ENCODE results near the gene SNX5.
"Not testable (repeated sequence)": the region's sequence is repeated elsewhere in the genome, so short reads cannot be mapped to it uniquely, and the experiment has no call there.

The SNX5 gene

GRCh38 chr20:17960400-17960885 is 8.2 kb downstream of the SNX5 start:
- DNase-seq (ENCODE audit: low read depth in 2 of 3, low spot score in 2 of 3) = not testable (repeated sequence)

- no peak for DNase-seq (ENCODE audit: low read depth in 2 of 3, low spot score in 2 of 3)
These were observed 9.4 kb downstream of the SNX5 start for GRCh38 chr20:17959257-17959627.

- no peak for DNase-seq (ENCODE audit: low read depth in 2 of 3, low spot score in 2 of 3)
These were observed 10.0 kb downstream of the SNX5 start for GRCh38 chr20:17958373-17959256.

- no peak for DNase-seq (ENCODE audit: low read depth in 2 of 3, low spot score in 2 of 3)
These were observed 10.9 kb downstream of the SNX5 start for GRCh38 chr20:17957505-17958363.

DNA sequence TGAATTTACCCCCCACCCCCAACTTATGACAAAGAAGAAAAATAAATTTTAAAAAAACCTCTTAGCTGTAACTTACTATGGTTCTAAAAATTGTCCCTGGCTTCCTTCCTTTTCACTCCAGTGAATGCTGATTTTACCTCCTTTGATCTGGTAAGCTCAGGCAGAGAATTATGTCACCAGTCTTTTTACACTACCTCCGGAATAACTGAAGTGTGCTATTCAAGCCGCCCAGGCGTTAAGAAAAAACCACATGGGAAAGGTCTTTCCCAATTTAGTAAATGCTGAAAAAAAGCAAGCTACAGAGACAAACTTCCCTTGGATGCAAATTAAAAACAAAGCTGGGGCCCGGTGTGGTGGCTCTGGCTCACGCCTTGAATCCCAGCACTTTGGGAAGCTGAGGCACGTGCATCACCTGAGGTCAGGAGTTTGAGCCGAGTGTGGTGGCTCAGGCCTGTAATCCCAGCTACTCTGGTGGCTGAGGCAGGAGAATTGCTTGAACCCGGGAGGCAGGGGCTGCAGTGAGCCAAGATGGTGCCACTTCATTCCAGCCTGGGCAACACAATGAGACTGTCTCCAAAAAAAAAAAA is 12.4 kb downstream of the SNX5 start:
- no peak for DNase-seq (ENCODE audit: low read depth in 2 of 3, low spot score in 2 of 3)

- DNase-seq (ENCODE audit: low read depth in 2 of 3, low spot score in 2 of 3) = no peak
These were observed 13.3 kb downstream of the SNX5 start for GRCh38 chr20:17955302-17955701.

- DNase-seq (ENCODE audit: low read depth in 2 of 3, low spot score in 2 of 3) = no peak
These were observed 14.7 kb downstream of the SNX5 start for GRCh38 chr20:17953935-17954334.

DNA sequence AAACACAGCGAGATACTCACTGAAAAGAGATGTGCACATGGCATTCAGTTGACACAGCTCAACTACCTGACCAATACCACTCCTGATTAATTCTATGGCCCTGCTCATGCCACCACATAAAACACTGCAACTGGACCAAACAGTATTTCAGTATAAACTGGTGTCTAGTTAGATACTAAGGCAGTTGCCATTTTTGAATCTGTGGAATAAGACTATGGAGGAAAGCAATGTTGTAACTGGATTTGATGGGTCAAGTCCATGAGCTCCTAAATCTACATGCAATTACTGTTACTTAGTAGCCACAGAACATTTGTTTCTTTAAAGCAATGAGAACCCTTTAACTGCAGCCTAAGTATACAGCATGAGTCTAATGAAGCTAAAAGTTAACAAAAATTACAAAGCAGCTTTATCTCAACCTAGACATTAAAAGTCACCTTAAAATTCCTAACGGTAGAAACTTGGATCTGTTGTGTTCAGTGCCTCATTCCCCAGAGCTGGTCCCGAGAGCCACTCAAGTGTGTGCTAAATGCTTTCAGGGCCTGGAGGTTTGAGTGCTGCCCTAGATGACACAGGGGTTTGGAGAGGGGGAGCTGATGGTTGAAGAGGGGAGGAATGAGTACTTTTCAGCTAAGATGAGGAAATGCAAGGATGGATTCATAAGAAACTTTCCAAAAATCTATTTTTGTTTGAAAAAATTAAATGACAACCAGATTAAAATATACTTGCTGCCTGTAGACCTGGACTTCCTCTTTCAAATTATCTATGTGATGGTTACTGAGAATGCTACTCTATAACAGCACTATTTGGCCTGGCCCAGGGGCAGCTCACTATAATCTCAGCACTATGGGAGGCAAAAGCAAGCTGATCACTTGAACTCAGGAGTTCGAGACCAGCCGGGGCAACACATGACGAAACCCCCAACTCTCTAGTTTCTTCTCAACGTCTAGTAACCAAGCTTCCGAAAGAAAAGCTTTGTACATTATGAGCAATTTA is 15.6 kb downstream of the SNX5 start:
- DNase-seq (ENCODE audit: low read depth in 2 of 3, low spot score in 2 of 3) = no peak

- DNase-seq (ENCODE audit: low read depth in 2 of 3, low spot score in 2 of 3) = no peak
These were observed 17.3 kb downstream of the SNX5 start for GRCh38 chr20:17951323-17951722.

- DNase-seq (ENCODE audit: low read depth in 2 of 3, low spot score in 2 of 3) = no peak
These were observed 17.9 kb downstream of the SNX5 start for GRCh38 chr20:17950670-17951069.

DNA sequence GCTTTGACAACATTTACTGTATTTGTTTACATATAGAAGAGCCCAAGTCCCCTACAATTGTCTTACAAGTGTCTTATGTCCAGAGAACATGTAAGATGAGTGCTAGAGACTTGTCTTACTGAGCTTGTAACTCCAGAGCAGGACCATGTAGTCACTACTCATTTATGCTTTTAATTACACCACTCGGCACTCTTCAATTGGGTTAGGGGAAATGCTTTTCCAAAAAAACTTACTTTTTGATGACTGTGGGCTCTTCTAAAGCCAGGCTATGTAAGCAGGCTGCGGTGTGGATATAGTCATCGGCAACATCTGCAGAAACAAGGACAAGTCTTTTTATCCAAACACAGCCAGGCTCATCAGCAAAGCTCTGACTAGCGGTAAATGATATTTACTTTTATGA is 18.7 kb downstream of the SNX5 start:
- no peak for DNase-seq (ENCODE audit: low read depth in 2 of 3, low spot score in 2 of 3)

DNA sequence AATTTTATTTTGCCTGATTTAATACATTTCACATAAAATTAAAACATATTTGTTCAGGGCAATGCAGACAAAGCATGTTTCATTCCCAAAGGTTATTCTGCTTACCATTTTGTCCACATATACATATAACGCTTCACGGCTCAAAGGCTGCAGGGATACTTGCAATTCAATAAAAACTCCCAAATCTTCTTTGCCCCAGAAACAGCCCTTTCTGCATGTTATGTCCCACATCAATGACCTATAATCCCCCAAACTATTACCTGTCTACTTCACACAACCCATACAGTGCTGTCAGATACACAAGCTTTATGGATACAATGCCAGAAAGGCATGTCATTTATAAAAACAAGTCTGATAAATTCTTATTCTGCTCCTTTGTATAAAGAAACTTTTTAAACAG is 20.2 kb downstream of the SNX5 start:
- no peak for DNase-seq (ENCODE audit: low read depth in 2 of 3, low spot score in 2 of 3)

DNA sequence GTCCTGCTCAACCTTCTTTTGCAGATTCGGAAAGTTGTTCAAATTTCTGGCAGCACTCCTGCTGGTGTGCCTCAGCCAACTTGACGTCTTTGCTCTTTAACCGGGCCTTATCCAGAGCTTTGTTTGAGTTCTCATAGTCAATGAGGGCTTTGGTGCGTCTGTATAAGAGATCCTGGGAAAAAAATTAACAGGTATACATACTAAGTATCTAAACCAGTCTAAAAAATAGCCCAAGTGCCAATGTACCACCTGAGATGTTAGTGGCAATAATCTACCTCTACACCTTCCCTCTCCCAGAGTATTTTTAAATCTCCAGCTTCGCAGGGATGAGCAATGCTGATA is 21.1 kb downstream of the SNX5 start:
- DNase-seq (ENCODE audit: low read depth in 2 of 3, low spot score in 2 of 3) = no peak

GRCh38 chr20:17946572-17947473 is 21.8 kb downstream of the SNX5 start:
- DNase-seq (ENCODE audit: low read depth in 2 of 3, low spot score in 2 of 3) = no peak

DNA sequence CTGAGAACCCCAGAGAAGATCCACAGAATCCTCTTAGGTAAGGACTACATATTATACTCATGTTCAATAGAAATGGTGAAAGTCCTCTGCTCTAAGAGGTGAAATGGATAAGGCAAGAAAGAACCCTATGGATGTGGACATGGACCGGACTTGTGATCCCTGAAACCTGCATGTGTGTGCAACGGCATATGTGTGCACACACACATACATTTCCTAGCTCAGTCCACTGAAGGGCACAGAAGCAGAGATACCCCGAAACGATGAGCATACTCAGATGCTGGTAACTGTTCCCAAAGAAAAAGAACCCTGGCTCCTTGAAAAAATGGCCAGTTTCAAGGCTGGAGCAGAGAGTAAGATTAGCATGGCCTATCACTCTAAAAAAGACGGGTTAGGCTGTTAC is 22.6 kb downstream of the SNX5 start:
- DNase-seq (ENCODE audit: low read depth in 2 of 3, low spot score in 2 of 3) = no peak

DNA sequence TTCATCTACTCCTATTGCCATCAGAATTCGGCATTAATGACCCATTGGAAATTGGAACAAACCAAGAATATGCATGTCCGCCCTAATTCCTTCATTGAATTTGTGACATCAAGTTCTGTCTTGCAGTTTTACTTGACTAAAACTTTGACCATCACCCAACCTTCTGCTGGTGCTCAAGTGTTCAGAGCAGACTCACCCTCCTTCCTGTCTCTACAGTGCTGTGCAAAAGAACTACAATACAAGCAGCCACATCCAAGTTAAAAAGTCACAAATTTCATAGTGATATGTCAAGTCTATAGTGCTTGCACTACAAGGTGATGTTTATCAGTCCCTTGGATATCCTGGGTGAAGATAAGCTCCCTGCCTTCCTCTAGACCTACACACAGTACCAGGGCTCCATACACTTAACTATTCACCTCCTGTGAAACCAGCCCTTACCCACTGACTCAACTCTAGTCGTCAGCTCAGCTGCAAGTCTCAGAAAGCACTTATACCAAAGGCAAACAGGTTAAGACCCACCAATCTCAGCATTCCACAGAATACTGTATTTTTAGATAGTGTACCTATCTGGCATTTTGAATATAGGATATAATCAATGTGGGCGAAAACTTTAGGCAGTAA is 23.6 kb downstream of the SNX5 start:
- no peak for DNase-seq (ENCODE audit: low read depth in 2 of 3, low spot score in 2 of 3)

DNA sequence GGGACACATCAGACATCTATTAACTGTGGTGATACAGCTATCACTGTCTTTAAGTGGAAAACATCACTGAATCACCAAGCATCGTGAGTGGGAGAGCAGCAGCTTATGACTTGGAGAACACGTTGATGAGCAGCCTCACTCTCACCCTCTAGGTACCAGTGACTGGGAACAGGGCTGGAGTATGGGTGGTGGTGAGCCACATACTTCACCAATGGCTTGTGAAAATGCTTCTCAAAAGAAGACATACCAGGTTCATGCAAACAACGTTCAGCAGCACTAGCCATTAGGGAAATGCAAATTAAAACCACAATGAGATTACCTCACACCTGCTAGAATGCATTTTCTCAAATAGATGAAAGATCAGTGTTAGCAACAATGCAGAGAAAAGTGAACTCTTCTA is 25.3 kb downstream of the SNX5 start:
- no peak for DNase-seq (ENCODE audit: low read depth in 2 of 3, low spot score in 2 of 3)

- no peak for DNase-seq (ENCODE audit: low read depth in 2 of 3, low spot score in 2 of 3)
These were observed 26.8 kb downstream of the SNX5 start for GRCh38 chr20:17941826-17942196.

Measured in activated CD8-positive, alpha-beta memory T cell treated with anti-CD3 and anti-CD28 coated beads for 48 hours (primary cell).